ENCODE results near the gene SYNGR3. TPM values are rescaled to one million over a fixed set of nuclear protein-coding genes. Genes with fewer than 3 reads are reported as not detected.

SYNGR3 gene
- total and polyA plus RNA-seq, 2 donors from 2014 or later = 2.2 to 4.6 TPM

- no peaks in the 10 kb centered on the region for H3K9me3 ChIP-seq (ENCODE audit: control insufficient read depth in 2 of 3, insufficient read depth in 1 of 3, low read length in 3 of 3)
- no peak for TF ChIP-seq CTCF (IDR thresholded peaks at IDR 0.05; ENCODE audit: borderline replicate concordance, extremely low read depth, insufficient read depth)
- intact Hi-C loops (cut with DNase I) = no loop called here
- no peak for FAIRE-seq
- H3K27ac ChIP-seq (ENCODE audit: low read depth in 2 of 2, low read length in 2 of 2) = no peak overlapping the region
- no peaks in the 10 kb centered on the region for H3K36me3 ChIP-seq (ENCODE audit: control insufficient read depth in 2 of 3, insufficient read depth in 3 of 3, low read length in 3 of 3)
- peaks cover 1 to 11% (median 3%) of the 10 kb centered on the region in 3 donors for H3K4me1 ChIP-seq (ENCODE audit: control insufficient read depth in 2 of 3, insufficient read depth in 2 of 3, low read depth in 1 of 3, low read length in 3 of 3)
- H3K4me3 ChIP-seq (ENCODE audit: low read length in 3 of 3) = no peak overlapping the region
- DNase-seq = no peak
- H3K9ac ChIP-seq (ENCODE audit: low read length in 3 of 3) = no peak overlapping the region
- H3K27me3 ChIP-seq (ENCODE audit: control insufficient read depth, insufficient read depth, low read length) = no peaks in the 10 kb centered on the region
These were observed 23.8 kb downstream of the SYNGR3 start for GRCh38 chr16:2013527-2013926.

- no peak for FAIRE-seq
- intact Hi-C loops (cut with DNase I) = no loop called here
These were observed 25.6 kb downstream of the SYNGR3 start for GRCh38 chr16:2015117-2015946.

GRCh38 chr16:2015947-2016208 is 26.1 kb downstream of the SYNGR3 start:
- Histone ChIP-seq H3K4me1 (ENCODE audit: control insufficient read depth in 2 of 3, insufficient read depth in 2 of 3, low read depth in 1 of 3, low read length in 3 of 3) (peaks cover 0 to 4% (median 0%) of the 10 kb centered on the region in 3 donors), H3K9ac (ENCODE audit: low read length in 3 of 3) (no peak overlapping the region), H3K4me3 (ENCODE audit: low read length in 3 of 3) (no peak overlapping the region), H3K9me3 (ENCODE audit: control insufficient read depth in 2 of 3, insufficient read depth in 1 of 3, low read length in 3 of 3) (no peaks in the 10 kb centered on the region), H3K27me3 (ENCODE audit: control insufficient read depth, insufficient read depth, low read length) (no peaks in the 10 kb centered on the region), H3K36me3 (ENCODE audit: control insufficient read depth in 2 of 3, insufficient read depth in 3 of 3, low read length in 3 of 3) (no peaks in the 10 kb centered on the region), H3K27ac (ENCODE audit: low read depth in 2 of 2, low read length in 2 of 2) (no peak overlapping the region)
- intact Hi-C loops (cut with DNase I) = no loop called here
- TF ChIP-seq CTCF (IDR thresholded peaks at IDR 0.05; ENCODE audit: borderline replicate concordance, extremely low read depth, insufficient read depth) = no peak
- FAIRE-seq (no peak), DNase-seq (no peak)

More at GRCh38 chr16:2015117-2015946, 25.6 kb downstream of the SYNGR3 start:
- Histone ChIP-seq H3K27ac (ENCODE audit: low read depth in 2 of 2, low read length in 2 of 2) (no peak overlapping the region), H3K9me3 (ENCODE audit: control insufficient read depth in 2 of 3, insufficient read depth in 1 of 3, low read length in 3 of 3) (no peaks in the 10 kb centered on the region), H3K36me3 (ENCODE audit: control insufficient read depth in 2 of 3, insufficient read depth in 3 of 3, low read length in 3 of 3) (no peaks in the 10 kb centered on the region), H3K4me1 (ENCODE audit: control insufficient read depth in 2 of 3, insufficient read depth in 2 of 3, low read depth in 1 of 3, low read length in 3 of 3) (peaks cover 0 to 7% (median 2%) of the 10 kb centered on the region in 3 donors), H3K9ac (ENCODE audit: low read length in 3 of 3) (no peak overlapping the region), H3K4me3 (ENCODE audit: low read length in 3 of 3) (no peak overlapping the region), H3K27me3 (ENCODE audit: control insufficient read depth, insufficient read depth, low read length) (no peaks in the 10 kb centered on the region)
- DNase-seq = no peak
- TF ChIP-seq CTCF (IDR thresholded peaks at IDR 0.05; ENCODE audit: borderline replicate concordance, extremely low read depth, insufficient read depth) = no peak
